ENCODE measurements around the gene TAP1.

The TAP1 gene

GRCh38 chr6:32860674-32861073 lies 7.2 kb upstream of the TAP1 start:
- no peak for DNase-seq (ENCODE audit: low spot score)

DNA sequence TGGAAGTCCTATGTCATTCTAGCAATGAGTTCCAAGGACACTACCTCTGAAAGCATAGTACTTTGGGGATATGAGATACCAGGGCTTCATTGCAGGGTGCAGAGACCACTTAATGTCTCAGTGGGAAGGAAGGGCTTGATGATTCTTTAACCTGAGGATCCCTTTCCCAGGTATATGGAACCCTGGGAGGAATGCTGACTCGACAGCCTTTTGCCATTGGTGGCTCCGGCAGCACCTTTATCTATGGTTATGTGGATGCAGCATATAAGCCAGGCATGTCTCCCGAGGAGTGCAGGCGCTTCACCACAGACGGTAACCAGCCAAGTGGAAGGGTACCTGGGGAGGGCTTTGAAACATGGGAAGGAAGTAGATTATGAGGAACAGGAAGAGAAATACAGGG lies 4.7 kb upstream of the TAP1 start:
- DNase-seq (ENCODE audit: low spot score) = no peak

- no peak for DNase-seq (ENCODE audit: low spot score)
Measured at GRCh38 chr6:32857156-32857891, 3.8 kb upstream of the TAP1 start.

DNA sequence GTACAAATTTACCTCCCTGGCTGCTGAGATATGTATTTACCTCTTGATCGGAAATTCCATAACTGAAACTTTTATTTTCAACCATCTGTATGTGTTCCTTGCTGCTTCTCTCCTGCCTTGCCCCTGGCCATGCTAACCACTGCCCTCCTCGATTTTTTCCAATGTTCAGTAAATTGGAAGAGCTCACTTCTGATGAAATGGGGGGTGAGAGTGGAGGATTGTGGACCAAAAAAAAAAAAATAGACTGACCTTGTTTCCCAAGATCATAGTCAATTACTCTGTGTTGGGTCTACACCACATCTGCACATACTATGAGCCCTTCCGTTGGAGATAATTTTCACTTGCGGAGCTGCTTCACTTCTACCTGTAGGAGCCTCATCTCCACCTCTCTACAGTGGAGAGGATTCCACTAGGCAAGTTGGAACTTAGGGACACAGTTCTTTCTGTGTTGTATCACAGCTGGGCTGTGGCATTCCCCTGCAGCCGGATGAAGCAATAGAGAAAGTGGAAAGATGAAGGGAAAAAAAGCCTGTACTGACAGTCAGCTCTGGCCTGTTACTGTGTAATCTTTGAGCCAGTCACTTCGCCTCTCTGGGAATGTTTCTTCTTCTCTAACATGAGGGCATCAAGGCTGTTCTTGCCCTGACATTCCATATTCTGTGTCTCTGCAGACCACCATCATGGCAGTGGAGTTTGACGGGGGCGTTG lies 2.1 kb upstream of the TAP1 start:
- no peak for DNase-seq (ENCODE audit: low spot score)

DNA sequence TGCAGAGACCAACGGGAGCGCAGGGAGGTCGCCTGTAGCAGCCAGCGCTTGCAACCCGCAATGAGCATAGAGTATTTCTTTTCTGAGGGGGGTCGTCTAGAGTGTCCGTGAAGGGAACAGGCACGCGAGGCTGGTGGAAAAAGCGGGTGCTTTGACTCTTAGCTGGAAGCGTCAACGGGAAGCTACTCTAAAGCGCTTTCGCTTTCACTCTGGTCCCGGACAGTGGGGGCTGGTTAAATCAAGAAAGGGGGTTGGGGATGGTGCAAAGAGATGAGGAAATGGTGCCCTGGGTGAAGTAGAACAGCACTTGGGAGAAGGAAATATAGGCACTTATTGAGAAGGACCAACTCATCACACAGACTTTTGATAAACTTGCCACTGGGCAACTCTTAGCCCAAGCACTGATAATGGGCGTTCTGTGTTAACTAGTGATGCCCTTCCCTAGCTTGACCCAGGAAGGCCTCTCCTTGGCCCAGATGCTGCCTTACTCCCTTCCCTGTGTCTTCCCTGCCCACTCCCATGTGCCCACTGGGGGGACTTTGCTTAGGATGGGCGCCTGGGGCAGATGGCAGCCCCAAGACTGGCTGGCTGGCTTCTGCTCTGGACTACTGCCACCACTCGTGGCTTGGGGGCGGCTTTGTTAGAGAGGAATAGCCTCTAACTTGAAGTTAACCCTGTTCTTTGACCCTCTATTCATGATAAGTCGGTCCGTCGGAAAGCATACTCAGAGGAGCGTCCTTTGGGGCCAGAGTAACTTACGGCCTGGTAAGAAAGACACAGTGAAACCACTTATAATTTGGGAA lies 1.1 kb upstream of the TAP1 start:
- DNase-seq (ENCODE audit: low spot score) = peak; percentile 58

DNA sequence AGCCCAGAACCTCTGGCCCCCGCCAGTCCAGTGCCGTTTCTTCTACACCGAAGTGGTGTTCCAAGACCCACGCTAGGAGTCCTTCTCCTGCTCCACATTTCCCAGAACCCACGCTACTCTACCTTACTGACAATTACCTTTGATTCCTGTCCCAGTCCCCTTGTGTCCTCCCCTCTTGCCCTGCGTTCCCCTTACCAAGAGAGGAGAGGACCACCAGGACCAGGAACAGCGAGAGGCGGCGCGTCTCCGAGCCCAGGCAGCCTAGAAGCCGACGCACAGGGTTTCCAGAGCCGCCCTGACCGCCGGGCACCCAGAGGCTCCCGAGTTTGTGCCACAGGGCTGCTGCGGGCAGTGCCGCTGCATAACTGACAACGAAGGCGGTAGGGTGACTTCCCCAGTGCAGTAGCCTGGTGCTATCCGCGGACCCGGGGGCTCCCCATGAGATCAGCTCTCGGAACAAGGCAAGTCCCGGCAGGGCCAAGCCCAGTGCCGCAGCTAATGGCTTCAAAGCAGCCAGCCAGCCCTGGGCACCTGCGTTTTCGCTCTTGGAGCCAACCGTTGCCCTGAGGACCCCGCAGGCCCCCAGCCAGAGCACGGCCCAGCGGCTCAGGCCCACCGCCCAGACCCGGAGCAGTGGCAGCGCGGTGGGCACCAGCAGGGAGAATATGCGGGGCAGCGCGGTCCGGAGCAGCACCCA lies 512 bp downstream of the TAP1 start:
- DNase-seq (ENCODE audit: low spot score) = peak; percentile 37

GRCh38 chr6:32852018-32852843 lies 1.3 kb downstream of the TAP1 start:
- DNase-seq (ENCODE audit: low spot score) = peak; percentile 50

DNA sequence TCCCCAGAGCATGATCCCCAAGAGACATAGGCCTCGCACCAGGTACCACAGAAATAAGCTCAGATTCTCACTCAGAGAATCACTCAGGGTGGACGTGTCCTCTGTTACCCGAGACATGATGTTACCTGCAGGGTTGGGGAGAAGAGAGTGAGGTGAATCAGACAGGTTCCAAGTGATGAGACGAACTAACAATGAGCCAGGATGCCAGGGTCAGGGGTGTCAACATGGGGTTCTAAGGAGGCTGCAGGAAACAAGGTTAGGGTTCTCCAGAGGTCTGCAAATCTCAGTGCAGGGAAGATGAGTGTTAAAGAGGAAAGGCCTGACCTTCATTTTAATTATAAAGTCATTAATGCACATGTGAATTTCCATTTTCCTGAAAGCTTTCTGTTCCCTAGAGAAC lies 2.5 kb downstream of the TAP1 start:
- DNase-seq (ENCODE audit: low spot score) = no peak

- DNase-seq (ENCODE audit: low spot score) = no peak
Measured at GRCh38 chr6:32849126-32849525, 4.4 kb downstream of the TAP1 start.

DNA sequence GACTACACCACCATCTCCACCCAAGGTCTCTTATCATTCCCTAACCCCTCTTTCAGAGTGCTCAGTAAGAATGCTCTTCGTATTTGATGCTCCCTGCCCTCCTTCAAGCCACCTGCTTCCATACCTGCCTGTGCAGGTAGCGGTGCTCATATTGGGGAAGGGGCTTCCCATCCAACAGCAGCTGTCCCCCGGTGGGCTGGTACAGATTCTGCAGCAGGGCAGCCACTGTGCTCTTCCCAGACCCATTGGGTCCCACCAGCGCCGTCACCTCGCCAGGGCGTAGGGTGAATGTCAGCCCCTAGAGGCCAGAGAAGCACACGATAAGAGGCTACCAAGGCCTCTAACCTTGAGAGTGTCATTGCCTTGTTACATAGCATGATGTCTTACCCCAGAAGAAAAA lies 5.7 kb downstream of the TAP1 start:
- DNase-seq (ENCODE audit: low spot score) = no peak

GRCh38 chr6:32847004-32847403 lies 6.5 kb downstream of the TAP1 start:
- DNase-seq (ENCODE audit: low spot score) = no peak

GRCh38 chr6:32845384-32845884 lies 8.1 kb downstream of the TAP1 start:
- DNase-seq (ENCODE audit: low spot score) = no peak

- no peak for DNase-seq (ENCODE audit: low spot score)
Measured at GRCh38 chr6:32844839-32845383, 8.6 kb downstream of the TAP1 start.

GRCh38 chr6:32843979-32844838 lies 9.3 kb downstream of the TAP1 start, which contains the start of gene PSMB8:
TSS of gene PSMB8 (minus strand) at chr6:32844047. CDS start at chr6:32843996, 51 bp downstream.
- DNase-seq (ENCODE audit: low spot score) = peak; percentile 92

- DNase-seq (ENCODE audit: low spot score) = no peak
Measured at GRCh38 chr6:32843331-32843978, 10.0 kb downstream of the TAP1 start.

DNA sequence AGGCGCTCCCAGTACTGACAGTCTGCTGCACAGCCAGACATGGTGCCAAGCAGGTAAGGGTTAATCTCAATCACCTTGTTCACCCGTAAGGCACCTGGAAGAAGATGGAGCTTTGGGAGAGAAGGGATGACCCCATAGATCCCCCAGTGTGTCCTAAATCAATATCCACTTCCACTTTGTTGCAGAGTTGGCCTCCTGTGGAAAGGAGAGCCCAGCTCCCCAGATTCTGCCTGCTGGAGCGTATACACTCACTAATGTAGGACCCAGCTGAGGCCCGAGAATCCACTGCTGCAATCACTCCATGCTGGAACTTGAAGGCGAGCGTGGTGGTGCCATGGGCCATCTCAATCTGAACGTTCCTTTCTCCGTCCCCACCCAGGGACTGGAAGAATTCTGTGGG lies 10.8 kb downstream of the TAP1 start:
- DNase-seq (ENCODE audit: low spot score) = no peak

GRCh38 chr6:32842021-32842650 lies 11.4 kb downstream of the TAP1 start:
- no peak for DNase-seq (ENCODE audit: low spot score)

DNA sequence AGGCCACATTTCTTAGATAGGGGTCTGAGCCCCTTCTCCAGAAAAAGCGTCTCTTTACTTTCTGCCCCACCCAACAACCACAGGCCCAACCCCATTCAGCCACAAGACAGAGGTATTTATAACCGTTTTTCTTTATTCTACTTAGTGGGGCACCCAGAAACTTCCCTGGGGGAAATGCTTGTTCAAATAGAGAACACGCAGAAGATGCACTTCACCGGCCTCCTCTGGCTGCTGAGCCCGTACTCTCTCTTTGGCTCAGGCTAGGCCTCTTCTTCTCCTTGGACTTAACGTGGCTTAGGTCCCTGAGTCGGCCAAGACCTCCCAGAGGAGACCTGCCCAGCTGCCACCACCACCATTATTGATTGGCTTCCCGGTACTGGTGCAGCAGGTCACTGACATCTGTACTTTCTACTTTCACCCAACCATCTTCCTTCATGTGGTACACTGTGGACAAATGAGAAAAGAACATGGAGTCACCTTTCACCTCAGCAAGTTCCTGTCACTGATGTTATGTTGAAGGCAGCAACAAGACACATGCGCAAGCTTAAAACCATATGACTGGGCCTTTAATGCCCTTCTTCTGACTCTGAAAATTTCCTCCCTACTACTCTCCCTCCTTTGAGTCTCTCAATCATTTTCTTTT lies 12.8 kb downstream of the TAP1 start:
- no peak for DNase-seq (ENCODE audit: low spot score)

Measured in AG20443 (cell line).